K562 (cell line): ENCODE data around the gene TRAPPC2B. TPM values are rescaled to one million over a fixed set of nuclear protein-coding genes. Genes with fewer than 3 reads are reported as not detected.

Source experiments
- ATF1 ChIP-seq, 2 experiments: fragments of 450-650 bp in 1 of 2; IDR thresholded peaks; 2 replicates each; pipeline ENCODE4 v1.6.1; 2016; ENCODE audit warnings: missing compliant biosample characterization in 1 of 2, missing genetic modification characterization in 1 of 2
- HDAC8 ChIP-seq: fragments of 450-650 bp; IDR thresholded peaks from 2 replicates; pipeline ENCODE4 v1.6.1; 2016; ENCODE audit warnings: mild to moderate bottlenecking, missing genetic modification characterization, moderate library complexity, missing compliant biosample characterization
- RCOR1 ChIP-seq, 2 experiments: IDR thresholded peaks; 2 replicates each; pipeline ENCODE4 v1.6.1; 2012; ENCODE audit warnings: low read depth in 2 of 2, low read length in 2 of 2, borderline replicate concordance in 1 of 2, improper control_type of control experiment in 1 of 2
- TARDBP ChIP-seq: fragments of 450-650 bp; IDR thresholded peaks from 2 replicates; pipeline ENCODE4 v1.6.1; 2016
- TGIF2 ChIP-seq: sonication (generic); formaldehyde crosslinking; IDR thresholded peaks from 2 replicates; pipeline ENCODE4 v1.8.1; 2022; ENCODE audit warnings: mild to moderate bottlenecking, missing genetic modification reagents, moderate library complexity
- polyA plus RNA-seq, 8 experiments: library from polyadenylated mRNA; depleted of rRNA in 4 of 8; stranded (reverse) in 5 of 8; unstranded in 3 of 8; fragments of >200 nt; fragmentation: Nextera tagmentation in 2 of 8; fragmentation: Illumina TruSeq in 1 of 8; extraction: Ambion mirVana in 2 of 8; extraction: Trizol in 1 of 8; gene quantifications; 2 replicates each; pipeline versions ENCODE4 v1.2.1 to v1.2.3, GENCODE V29; 2011 to 2014; ENCODE audit warnings: inconsistent platforms in 1 of 8, missing spikeins in 1 of 8
- total RNA-seq, 7 experiments: library from RNA; depleted of rRNA in 6 of 7; stranded (reverse); fragments of >200 nt in 6 of 7; fragmentation: Illumina TruSeq in 2 of 7; extraction: Trizol in 2 of 7; gene quantifications; 2 replicates each; pipeline versions ENCODE4 v1.2.1 to v1.2.3, GENCODE V29; 2011 to 2021; ENCODE audit warnings: low replicate concordance in 1 of 7
- TF ChIP-seq, protein P1 (sequence below): fragments of 250-450 bp; sonication (Bioruptor Pico); IDR thresholded peaks from 2 replicates; pipeline ENCODE4 v1.5.0; 2021; ENCODE audit warnings: mild to moderate bottlenecking, borderline replicate concordance
- TF ChIP-seq, protein P2 (sequence below): fragments of 200-800 bp; sonication (Bioruptor generic); IDR thresholded peaks from 2 replicates; pipeline ENCODE4 v1.6.1; 2016; ENCODE audit warnings: missing genetic modification characterization, missing compliant biosample characterization
- TF ChIP-seq, protein P3 (sequence below), 2 experiments: IDR thresholded peaks; 2 replicates each; pipeline ENCODE4 v1.6.1; 2012; ENCODE audit warnings: improper control_type of control experiment in 2 of 2, low read depth in 2 of 2, low read length in 2 of 2, borderline replicate concordance in 1 of 2
- TF ChIP-seq, protein P4 (sequence below): fragments of 150-350 bp; conservative IDR thresholded peaks from 2 replicates; pipeline ENCODE4 v1.6.1; 2014; ENCODE audit warnings: low read length

TRAPPC2B gene
- total and polyA plus RNA-seq, 9 of the 15 experiments (the other 6 are each of a cell fraction or from before 2014, with no cell fraction given), result 2.2 to 20.4 (median 4.6) TPM

DNA sequence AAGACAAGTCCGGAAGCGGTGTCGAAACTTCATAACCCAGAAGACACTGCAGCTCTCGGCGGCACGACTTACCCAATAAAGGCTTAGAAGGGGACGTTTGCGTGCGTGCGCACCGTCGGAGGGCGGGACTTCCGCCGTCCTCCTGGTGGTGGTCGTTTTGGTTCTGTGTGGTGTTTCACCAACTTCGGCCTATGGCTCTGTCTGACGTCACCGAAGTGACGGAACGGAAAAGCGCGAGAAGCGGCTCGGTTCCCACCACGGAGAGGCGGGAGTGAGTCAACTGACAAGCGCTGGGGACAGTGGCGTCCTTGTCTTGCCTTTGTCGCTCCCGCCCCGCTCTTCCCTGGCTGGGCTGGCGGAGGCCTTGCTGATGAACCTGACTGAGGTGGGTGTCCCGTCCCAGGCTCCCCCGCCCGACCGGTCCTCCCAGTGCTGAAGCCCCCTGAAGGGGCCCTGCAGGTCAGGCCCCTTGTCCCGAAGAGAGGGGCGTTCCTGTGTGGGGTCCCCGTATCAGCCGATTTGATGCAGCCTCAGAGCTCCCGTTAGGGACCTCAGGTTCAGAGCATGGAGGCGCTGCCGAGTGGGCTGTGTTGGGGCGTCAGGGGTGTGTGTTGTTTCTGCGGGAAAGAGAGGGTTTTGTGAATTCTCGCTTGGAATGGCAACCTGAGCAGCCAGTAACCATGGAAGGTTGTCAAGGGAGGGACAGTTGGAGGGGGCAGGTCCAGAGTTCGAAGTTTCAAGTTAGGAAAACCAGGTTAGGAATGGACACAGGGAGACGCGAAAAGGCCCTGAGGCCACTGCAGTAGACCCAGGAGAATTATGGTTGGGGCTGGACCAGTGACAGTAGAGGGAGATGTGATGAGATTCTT lies 26.6 kb downstream of the TRAPPC2B start, which contains the start of gene ZNF548 (continued):
- TF ChIP-seq ATF1 (CRISPR knock-in tag; IDR thresholded peaks at IDR 0.05) (peak; percentile 69), ATF1 (tag; IDR thresholded peaks at IDR 0.05) (peak; percentile 98), TARDBP (peak; percentile 80), HDAC8 (tag) (no peak), RCOR1 (IDR thresholded peaks at IDR 0.05; ENCODE audit: borderline replicate concordance in 1 of 2, low read depth in 2 of 2, low read length in 2 of 2) (peak; percentile 24 to 45; a peak in 1 of 4 replicates), TGIF2 (CRISPR knock-in tag) (no peak)
- TF ChIP-seq, protein P1, sequence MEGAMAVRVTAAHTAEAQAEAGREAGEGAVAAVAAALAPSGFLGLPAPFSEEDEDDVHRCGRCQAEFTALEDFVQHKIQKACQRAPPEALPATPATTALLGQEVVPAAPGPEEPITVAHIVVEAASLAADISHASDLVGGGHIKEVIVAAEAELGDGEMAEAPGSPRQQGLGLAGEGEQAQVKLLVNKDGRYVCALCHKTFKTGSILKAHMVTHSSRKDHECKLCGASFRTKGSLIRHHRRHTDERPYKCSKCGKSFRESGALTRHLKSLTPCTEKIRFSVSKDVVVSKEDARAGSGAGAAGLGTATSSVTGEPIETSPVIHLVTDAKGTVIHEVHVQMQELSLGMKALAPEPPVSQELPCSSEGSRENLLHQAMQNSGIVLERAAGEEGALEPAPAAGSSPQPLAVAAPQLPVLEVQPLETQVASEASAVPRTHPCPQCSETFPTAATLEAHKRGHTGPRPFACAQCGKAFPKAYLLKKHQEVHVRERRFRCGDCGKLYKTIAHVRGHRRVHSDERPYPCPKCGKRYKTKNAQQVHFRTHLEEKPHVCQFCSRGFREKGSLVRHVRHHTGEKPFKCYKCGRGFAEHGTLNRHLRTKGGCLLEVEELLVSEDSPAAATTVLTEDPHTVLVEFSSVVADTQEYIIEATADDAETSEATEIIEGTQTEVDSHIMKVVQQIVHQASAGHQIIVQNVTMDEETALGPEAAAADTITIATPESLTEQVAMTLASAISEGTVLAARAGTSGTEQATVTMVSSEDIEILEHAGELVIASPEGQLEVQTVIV (CRISPR knock-in tag), result no peak
- TF ChIP-seq, protein P2, sequence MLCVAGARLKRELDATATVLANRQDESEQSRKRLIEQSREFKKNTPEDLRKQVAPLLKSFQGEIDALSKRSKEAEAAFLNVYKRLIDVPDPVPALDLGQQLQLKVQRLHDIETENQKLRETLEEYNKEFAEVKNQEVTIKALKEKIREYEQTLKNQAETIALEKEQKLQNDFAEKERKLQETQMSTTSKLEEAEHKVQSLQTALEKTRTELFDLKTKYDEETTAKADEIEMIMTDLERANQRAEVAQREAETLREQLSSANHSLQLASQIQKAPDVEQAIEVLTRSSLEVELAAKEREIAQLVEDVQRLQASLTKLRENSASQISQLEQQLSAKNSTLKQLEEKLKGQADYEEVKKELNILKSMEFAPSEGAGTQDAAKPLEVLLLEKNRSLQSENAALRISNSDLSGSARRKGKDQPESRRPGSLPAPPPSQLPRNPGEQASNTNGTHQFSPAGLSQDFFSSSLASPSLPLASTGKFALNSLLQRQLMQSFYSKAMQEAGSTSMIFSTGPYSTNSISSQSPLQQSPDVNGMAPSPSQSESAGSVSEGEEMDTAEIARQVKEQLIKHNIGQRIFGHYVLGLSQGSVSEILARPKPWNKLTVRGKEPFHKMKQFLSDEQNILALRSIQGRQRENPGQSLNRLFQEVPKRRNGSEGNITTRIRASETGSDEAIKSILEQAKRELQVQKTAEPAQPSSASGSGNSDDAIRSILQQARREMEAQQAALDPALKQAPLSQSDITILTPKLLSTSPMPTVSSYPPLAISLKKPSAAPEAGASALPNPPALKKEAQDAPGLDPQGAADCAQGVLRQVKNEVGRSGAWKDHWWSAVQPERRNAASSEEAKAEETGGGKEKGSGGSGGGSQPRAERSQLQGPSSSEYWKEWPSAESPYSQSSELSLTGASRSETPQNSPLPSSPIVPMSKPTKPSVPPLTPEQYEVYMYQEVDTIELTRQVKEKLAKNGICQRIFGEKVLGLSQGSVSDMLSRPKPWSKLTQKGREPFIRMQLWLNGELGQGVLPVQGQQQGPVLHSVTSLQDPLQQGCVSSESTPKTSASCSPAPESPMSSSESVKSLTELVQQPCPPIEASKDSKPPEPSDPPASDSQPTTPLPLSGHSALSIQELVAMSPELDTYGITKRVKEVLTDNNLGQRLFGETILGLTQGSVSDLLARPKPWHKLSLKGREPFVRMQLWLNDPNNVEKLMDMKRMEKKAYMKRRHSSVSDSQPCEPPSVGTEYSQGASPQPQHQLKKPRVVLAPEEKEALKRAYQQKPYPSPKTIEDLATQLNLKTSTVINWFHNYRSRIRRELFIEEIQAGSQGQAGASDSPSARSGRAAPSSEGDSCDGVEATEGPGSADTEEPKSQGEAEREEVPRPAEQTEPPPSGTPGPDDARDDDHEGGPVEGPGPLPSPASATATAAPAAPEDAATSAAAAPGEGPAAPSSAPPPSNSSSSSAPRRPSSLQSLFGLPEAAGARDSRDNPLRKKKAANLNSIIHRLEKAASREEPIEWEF (CRISPR knock-in tag), result no peak
- TF ChIP-seq, protein P3, sequence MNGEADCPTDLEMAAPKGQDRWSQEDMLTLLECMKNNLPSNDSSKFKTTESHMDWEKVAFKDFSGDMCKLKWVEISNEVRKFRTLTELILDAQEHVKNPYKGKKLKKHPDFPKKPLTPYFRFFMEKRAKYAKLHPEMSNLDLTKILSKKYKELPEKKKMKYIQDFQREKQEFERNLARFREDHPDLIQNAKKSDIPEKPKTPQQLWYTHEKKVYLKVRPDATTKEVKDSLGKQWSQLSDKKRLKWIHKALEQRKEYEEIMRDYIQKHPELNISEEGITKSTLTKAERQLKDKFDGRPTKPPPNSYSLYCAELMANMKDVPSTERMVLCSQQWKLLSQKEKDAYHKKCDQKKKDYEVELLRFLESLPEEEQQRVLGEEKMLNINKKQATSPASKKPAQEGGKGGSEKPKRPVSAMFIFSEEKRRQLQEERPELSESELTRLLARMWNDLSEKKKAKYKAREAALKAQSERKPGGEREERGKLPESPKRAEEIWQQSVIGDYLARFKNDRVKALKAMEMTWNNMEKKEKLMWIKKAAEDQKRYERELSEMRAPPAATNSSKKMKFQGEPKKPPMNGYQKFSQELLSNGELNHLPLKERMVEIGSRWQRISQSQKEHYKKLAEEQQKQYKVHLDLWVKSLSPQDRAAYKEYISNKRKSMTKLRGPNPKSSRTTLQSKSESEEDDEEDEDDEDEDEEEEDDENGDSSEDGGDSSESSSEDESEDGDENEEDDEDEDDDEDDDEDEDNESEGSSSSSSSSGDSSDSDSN (IDR thresholded peaks at IDR 0.05; ENCODE audit: borderline replicate concordance in 1 of 2, low read depth in 2 of 2, low read length in 2 of 2), result no peak
- TF ChIP-seq, protein P4, sequence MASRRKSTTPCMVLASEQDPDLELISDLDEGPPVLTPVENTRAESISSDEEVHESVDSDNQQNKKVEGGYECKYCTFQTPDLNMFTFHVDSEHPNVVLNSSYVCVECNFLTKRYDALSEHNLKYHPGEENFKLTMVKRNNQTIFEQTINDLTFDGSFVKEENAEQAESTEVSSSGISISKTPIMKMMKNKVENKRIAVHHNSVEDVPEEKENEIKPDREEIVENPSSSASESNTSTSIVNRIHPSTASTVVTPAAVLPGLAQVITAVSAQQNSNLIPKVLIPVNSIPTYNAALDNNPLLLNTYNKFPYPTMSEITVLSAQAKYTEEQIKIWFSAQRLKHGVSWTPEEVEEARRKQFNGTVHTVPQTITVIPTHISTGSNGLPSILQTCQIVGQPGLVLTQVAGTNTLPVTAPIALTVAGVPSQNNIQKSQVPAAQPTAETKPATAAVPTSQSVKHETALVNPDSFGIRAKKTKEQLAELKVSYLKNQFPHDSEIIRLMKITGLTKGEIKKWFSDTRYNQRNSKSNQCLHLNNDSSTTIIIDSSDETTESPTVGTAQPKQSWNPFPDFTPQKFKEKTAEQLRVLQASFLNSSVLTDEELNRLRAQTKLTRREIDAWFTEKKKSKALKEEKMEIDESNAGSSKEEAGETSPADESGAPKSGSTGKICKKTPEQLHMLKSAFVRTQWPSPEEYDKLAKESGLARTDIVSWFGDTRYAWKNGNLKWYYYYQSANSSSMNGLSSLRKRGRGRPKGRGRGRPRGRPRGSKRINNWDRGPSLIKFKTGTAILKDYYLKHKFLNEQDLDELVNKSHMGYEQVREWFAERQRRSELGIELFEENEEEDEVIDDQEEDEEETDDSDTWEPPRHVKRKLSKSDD, result no peak
